Hematopoietic multipotent progenitor cell treated with erythropoietin and hydrocortisone succinate and interleukin-3 and kit ligand, for 8 days (in vitro differentiated cells): ENCODE data around the gene EYS.
"Not testable (repeated sequence)": the region's sequence is repeated elsewhere in the genome, so short reads cannot be mapped to it uniquely, and the experiment has no call there.

Experiments
- DNase-seq: peaks from one replicate; pipeline ENCODE4 v3.0.0-alpha.2; 2015

EYS gene

DNA sequence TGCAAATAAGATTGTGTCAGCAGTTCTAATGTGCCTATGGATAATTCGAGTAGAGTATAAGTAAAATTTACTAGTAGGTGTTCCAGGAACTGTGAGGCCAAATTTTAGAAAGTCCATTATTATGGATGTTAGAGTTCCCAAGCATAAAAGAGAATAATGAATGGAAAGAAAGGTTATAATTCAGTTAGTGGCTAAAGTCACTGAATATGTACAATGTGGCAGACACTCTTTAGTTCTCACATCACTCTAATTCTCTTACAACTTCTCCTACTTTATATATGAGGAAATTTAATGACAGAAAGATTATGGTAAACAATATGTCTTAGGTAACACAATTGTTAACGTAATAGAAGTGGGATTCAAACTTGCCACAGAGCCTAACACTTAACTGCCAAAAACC, 75.3 kb downstream of the EYS start:
- DNase-seq = no peak

DNA sequence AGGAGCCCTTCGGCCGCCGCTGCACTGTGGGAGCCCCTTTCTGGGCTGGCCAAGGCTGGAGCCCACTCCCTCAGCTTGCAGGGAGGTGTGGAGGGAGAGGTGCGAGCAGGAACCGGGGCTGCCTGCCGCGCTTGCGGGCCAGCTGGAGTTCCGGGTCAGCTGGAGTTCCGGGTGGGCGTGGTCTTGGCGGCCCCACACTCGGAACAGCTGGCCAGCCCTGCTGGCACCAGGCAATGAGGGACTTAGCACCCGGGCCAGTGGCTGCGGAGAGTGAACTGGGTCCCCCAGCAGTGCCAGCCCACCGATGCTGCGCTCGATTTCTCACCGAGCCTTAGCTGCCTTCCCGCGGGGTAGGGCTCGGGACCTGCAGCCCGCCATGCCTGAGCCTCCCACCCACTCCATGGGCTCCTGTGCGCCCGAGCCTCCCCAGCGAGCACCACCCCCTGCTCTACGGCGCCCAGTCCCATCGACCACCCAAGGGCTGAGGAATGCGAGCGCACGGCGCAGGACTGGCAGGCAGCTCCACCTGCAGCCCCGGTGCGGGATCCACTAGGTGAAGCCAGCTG, 79.5 kb downstream of the EYS start:
- not testable (repeated sequence) for DNase-seq

DNA sequence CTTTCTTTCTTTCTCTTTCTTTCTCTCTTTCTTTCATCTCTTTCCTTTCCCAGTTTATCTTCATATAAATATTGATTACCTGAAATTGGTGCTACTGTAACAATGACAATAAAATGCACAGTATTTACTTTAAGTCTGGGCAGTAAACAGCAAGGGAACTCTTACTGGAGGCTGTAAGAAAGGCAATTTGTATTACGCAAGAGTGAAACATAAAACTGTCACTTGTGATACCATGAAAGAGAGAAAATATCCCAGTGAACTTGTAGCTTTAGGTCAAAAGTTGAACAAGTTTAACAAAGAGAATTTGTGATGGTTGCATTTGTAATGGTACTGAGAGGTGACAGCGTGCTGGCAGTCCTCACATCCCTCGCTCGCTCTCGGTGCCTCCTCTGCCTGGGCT, 80.0 kb downstream of the EYS start:
- DNase-seq = no peak

DNA sequence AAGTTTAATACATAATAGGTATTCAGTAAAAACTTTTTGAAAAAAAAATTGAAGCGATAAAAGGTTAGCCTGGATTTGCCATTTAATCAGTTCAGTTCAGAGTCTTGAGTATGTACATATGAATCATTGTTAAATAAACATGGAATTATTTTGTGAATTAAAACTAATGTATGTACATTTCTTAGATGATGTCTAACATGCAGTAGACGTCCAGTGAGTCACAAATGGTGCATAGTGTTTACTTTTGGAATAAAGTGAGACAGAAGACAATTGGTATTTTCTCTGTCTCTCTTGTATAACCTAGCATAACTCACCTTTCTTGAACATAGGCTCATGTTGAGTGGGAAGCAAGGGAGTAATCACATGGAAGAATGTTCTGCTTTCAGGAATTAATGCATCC, 83.5 kb downstream of the EYS start:
- no peak for DNase-seq

DNA sequence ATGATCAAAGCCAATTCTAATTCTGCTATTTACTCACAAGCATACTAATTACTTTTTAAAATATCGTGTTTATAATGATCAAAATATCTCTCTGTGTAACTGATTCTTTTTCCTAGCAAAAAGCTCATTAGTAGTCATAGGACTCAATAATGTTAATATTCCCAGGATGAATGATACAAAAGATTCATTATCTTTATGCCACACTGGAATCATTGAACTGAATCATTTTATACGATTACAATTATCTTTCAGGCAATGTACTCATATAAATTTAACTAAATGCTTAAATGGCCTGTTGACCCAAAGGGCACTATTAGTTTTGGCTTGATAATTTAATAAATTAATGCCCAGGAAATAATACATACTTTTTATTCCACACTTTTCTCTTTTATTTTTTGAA, 96.3 kb downstream of the EYS start:
- DNase-seq = no peak

DNA sequence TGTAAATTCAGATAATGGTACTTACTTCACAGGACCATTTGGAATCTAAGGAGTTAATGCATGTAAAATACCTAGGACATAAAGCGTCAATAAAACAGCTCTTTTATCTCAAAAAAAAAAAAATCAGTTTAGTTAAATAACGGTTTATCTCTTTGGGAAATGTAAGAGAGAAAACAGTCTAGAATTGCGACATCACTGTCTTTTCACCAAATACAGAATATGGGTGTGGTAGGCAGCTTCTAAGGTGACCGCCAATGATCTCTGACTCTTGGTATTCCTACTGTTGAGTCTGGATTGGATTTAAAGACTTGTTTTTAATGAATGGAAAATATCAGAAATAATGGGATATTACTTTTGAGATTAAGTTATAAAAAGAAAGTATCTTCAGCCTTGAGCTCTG, 111.5 kb downstream of the EYS start:
- DNase-seq = no peak

DNA sequence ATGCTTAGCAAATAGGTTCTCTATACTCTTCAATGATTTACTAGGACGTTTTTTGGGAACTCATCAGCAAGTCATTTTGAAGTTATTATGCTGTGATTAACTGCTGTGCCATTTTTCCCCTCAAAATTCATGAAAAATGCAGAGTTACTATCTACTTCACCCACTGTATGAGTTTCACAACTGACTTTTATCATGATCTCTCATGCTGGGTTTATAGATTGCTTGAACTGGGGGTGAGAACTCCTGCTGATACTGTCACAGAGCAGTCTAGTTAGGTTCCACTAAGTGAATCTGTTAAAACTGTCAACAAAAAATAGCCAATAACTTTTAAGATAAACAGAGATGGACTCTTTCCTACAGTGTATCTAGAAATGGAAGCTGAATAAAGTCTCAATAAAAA, 136.7 kb downstream of the EYS start:
- DNase-seq = no peak

DNA sequence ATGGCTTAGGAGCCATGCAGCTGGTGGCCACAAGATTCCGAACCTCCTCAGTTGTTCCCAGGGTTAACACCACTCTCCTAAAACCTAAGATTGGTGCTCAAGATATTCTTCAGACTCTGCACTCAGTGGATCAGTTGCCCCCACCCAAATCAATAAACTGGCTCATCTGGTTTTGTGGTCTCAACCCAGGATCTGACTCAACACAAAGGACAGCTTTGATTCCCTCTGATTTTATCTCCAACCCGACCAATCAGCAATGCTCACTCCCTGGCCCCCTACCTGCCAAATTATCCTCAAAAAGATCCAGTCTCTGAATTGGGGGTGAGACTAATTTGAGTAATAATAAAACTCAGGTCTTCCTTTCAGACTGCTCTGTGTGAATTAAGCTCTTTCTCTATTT, 137.5 kb downstream of the EYS start:
- DNase-seq = no peak

DNA sequence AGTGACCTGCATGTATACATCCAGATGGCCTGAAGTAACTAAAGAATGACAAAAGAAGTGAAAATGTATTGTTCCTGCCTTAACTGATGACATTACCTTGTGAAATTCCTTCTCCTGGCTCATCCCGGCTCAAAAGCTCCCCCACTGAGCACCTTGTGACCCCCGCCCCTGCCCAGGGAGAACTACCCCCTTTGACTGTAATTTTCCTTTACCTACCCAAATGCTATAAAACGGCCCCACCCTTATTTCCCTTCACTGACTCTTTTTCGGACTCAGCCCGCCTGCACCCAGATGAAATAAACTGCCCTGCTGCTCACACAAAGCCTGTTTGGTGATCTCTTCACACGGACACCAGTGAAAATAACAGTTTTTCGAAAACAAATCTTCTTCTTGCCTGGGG, 138.0 kb downstream of the EYS start:
- DNase-seq = not testable (repeated sequence)

DNA sequence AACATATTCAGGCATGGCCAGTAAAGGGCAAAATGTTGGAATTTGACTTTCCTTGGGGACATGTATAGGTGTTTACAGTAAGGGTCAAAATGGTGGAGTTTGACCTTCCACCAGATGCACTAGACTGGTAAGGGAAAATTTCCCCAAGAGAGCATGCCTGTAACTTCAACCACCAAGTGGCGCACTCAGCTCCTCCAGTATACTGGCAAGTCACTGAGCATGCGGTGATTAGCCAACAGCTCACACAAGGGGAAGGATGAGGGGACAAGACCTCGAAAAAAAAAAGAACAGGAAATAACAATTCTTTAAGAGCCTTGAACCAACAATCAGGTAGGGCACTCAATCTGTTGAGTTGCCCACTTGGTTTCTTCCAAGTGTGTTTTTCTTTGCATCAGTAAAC, 140.9 kb downstream of the EYS start:
- no peak for DNase-seq

DNA sequence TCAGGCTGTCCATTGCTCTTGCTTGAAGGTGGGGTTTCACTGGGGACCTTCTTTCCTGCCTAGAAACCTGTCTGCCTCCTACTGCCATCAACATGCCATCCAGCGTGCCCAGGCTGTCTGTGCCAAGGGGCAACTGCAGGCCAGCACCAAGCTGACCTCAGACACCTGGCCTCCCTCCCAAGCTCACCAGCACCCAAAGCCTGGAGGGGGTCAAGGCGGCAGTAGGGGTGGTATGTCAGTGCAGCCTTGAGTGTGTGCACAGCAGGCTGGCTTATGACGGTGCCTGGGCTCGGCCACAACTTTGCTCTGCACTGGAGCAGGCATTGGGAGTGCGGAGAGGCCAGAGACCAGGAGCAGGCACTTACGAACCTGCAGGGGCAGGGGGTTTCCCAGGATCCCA, 149.0 kb downstream of the EYS start:
- no peak for DNase-seq

DNA sequence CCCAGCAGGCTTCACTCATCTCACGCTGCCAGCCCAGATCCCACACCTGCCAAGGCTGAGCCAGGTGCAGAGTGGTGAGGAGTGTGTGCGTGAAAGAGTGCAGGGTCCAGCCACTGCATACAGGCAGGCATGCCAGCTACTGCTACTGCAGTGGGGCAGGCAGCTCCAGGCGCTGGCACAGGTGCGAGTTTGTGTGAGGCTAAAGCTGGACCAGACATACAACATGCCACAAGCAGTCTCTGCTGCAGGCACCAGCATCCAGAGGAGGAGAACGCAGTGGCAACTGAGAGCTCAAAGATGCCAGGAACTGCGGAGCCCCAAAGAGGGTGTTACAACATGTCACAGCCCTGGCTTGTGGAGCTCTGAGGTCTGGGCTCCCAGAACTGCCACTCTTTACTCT, 149.8 kb downstream of the EYS start:
- no peak for DNase-seq

DNA sequence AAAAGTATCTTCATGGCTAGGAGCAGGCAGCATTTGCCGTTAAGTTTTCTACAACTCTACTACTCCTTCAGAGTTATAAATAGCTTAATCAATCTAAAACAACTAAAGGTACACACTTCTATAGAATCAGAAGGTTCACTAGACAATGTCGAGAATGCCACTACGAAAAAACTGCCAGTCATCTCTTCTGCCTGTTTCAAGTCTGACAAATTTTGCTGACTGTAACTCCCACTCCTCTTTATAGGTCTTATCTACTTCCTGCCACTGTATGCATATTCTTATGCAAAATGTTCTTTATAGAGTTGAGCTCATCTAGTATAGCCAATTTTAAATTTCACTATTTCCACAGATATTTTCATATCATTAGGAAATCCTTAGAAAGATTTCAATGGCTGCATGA, 160.1 kb downstream of the EYS start:
- DNase-seq = no peak

DNA sequence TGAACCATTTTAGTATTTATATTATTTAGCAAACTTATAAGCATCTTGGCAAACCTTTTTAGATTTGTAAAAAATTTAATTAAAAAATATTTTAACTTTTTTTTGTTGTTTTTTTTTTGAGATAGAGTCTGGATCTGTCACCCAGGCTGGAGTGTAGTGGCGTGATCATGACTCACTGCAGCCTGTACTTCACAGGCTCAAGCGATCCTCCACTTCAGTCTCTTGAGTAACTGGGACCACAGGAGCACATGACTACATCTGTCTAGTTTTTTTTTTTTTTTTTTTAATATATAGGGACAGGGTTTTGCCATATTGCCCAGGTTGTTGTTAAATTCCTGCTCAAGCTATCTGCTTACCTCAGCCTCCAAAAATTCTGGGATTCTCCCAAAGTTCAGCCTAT, 161.1 kb downstream of the EYS start:
- no peak for DNase-seq

DNA sequence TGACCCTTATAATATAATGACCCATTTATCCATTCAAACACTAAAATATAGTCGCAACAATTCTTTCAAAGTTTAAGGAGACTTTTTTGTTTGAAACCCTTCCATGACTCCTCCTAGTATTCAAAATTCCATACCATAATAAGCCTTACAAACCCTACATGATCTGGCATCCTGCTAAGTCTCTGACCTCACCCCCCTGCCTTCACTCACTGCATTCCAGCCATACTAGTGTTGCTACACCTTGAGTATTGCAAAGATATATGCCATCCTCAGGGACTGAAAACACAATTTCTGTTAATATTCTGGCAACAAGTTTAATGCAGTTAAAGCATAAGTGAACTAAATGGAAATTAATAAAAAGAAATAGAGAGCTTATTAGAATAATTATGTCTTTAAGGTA, 168.4 kb downstream of the EYS start:
- DNase-seq = no peak

DNA sequence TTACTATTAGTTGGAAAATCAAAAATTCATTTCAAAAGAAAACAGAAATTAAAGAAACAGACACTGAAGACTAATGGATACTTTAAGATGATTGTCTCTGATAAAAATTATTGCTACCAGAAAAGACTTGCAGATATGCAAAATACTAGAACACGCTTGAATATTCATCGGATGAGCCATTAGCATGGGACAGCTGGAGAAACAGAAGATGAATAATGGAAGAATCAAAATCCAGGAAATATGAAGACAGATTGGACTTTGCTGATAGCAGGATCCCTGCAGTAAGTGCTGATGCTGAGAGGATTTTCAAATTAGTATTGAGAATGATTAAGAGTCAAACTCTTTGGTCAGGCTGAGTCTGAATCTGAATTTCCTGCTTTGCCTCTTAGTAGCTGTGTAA, 169.4 kb downstream of the EYS start:
- no peak for DNase-seq

DNA sequence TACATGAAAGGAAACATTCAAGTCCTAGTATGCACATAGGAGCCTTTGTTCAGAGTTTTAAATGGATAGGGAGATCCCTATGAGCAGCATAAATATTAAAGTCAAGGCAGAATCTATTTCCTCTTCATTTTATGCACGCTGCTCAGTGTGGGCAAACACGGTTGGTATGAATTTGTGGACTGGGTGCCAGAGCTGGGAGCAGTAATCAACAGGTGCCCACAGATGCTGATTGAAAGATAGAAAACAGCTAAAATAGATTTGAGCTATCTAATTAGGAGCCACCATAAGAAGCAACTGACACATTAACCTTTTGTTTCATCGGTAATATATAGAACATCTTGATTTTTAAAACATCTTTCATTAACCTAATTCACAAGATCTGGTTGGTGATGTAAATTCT, 175.5 kb downstream of the EYS start:
- no peak for DNase-seq

DNA sequence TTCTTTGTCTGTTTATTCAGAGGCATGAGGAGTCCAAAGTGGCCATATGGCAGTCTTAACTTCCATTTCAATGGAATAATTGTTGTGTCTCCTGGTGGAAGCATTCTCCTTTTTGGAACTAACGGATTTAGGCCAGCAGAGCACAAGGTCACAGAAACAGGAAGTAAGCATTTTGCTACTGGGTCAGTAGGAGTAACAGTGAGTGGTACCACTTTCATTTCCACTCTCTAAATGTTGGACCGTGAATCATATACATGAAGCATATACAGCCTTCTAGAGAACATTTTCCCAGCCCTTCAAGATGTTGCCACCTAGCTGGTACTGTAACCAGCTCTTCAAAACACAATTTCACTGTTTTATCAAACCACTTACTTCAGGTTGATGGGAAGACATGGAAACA, 182.8 kb downstream of the EYS start:
- DNase-seq = no peak

DNA sequence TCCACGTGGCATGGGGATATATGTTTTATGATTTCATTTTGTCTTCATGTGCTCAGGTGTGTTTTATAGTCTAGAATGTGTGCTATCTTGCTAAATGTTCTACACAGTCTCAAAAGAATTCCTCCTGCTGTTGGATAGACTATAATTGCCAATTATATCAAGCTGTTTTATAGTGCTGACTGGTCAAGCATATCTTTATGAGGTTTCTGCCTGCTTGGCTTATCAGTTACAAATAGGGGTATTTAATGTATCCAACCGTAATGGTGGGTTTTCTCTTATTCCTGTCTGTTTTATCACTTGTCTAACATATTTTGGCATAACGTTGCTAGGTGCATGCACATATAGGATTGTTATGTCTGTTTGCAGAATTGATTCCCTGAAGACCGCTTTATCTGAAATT, 201.3 kb downstream of the EYS start:
- no peak for DNase-seq

DNA sequence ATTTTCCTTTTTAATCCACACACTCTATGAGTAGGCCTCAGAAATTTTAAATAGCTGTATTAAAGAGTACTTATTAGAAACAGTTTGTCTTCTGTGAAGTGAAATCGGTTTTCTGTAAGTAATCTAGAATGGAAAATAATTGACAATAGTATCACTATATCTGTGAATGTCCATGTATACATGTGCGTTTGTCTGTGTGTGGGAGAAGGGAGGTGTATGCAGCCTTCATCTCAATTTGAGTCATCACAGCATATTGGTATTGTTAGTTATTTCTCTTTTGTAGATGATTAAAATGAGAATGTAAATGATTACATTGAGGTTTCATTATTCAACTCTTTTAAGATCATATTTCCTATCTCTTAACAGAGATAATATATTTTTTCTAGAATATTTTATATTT, 206.0 kb downstream of the EYS start:
- no peak for DNase-seq

DNA sequence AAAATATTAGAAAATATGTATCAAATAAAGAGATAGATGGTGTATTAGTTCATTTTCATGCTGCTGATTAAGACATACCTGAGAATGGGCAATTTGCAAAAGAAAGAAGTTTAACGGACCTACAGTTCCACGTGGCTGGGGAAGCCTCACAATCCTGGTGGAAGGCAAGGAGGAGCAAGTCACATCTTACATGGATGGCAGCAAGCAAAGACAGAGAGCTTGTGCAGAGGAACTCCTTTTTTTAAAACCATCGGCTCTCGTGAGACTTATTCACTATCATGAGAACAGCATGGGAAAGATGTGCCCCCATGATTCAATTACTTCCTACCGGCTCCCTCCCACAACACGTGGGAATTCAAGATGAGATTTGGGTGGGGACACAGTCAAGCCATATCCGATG, 223.4 kb downstream of the EYS start:
- not testable (repeated sequence) for DNase-seq

DNA sequence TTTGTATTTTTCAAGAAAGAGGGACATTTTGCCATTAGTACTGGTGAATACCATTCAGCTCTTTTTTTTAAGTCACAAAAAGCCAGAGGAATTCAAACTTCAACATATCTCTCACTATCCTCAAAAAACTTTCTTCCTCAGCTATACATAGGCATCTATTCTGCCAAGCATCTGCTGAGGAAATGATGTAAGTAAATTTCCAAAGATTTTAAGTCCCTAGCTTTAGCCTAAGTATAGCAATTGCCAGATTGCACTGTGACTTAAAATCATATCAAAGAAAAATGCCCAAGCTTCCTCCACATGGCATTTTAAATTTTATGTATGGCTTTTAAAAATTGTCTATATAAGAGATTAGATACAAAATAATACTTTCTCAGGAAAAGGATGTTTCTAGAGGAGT, 237.4 kb downstream of the EYS start:
- no peak for DNase-seq

DNA sequence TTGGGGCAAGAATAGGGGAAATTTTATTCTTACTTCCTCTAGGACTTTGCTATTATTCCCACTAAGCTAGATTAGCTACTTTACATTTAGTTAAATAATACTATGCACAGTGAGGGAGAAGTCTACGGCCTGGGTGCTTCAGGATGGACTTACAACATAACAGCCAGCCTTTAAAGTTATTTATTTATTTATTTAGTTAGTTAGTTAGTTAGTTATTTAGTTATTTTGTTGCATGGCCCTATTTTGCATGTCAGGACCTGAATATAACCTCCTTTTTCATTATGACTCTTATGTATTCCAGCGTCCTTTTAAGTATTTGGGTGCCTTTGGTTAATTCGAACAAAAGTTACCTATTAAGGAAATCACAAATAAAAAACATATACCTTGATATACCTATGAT, 238.7 kb downstream of the EYS start:
- no peak for DNase-seq

DNA sequence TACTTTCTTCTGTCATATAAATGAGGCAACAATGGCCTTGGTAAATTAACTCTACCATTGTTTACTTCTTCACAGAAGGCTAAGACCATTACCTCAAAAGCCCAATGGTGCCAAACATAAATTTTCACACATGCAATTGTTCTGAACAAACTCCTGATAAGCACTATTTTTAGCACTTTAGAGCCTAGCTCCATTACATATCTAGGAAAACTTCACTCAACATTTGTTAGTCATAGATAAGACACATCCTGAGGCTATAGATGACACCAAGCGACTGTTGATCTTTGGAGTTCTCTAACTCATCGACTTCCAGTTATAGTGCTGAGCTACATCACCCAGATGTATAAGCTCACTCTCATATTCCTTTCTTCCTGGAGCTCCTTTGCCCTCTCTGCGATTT, 245.9 kb downstream of the EYS start:
- no peak for DNase-seq

DNA sequence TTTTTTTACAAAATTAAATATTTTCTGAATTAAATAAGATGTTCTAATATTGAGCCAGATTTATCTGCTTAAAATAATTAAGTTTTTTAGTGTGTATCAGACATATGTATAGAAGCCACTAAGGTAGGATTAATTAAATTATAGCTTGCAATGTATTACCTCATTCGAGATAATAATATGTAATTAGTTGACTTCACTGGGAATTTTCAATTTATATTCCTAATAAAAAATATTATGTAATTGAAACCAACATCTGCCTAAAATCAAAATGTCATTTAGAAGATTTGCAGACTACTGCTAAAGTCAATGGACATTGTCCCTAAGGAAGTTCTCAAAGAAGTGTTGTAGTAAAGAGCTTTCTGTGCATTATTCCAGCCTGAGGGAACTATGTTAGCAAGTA, 254.7 kb downstream of the EYS start:
- no peak for DNase-seq

DNA sequence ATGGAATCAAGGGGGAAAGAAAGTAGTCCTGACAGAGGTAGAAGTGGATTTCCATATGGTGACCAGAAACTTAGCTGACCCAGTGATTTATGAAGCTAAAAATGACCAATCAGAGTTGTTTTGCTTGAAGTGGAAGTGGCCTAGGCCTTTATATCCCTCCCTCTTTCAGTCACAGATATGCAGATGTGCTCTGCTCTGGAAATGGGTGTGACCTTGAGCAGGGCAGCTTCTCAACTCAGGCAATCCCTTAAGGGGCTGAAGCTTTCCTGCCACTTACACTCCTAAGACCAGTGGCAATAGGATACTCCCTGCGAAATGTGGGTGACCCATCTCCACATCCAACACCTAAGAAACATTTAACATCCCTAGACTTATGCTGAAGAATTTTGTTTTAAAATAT, 256.6 kb downstream of the EYS start:
- no peak for DNase-seq
